HG02623 (cell line): ENCODE measurements around the gene MT4.
"Not testable (repeated sequence)": the region's sequence is repeated elsewhere in the genome, so short reads cannot be mapped to it uniquely, and the experiment has no call there.

ENCODE experiments used
- ATAC-seq: cut with Tn5 transposase; IDR thresholded peaks from one replicate; pipeline ENCODE4 v1.9.1; 2021; ENCODE audit warnings: moderate library complexity; ENCODE audit not compliant: unreplicated experiment

The MT4 gene

DNA sequence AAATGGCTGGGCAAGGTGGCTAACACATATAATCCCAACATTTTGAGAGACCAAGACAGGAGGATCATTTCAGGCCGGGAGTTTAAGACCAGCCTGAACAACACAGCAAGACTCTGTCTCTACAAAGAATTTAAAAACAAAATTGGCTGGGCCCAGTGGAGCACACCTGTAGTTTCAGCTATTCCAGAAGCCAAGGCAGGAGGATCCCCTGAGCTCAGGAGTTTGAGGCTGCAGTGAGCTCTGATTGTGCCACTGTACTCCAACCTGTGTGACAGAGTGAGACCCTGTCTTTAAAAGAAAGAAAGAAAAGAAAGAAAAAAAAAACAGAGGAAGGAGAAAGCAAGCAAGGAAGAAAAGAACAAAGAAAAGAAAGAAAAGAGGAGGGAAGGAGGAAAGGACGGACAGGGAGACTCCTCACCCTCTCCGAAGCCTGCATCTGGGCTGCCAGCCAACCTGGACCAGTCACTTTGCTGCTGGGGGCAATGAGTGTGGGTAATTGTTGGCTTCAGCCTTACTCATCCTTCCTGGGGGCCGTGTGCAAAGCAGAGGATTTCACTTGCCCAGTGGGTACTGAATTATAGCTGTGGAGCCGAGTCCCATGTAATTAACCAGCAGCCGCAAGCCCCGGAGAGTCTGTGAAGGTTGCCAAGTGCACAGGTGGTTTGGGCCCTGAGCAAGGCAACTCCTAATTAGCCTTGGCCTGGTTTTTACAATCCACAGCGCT lies 6.7 kb upstream of the MT4 start:
- ATAC-seq, result no peak

DNA sequence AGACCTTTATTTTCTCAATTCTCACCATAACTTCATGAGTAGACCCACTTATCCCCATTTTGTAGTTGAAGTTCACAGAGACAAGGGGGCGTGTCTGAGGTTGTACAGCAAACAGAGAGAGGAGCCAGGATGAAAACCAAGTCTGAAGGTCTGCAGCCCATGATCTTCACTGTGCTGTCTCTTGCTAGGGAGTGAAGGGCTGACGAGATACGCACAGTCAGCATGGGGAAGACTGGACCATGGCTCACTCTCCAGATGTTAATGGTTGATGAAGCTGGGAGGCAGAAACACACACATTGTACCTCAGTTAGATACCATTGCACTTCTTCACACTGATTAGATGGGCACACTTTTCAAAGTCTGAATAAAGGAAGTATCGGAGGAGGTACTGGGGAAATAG lies 5.8 kb upstream of the MT4 start:
- ATAC-seq, result no peak

DNA sequence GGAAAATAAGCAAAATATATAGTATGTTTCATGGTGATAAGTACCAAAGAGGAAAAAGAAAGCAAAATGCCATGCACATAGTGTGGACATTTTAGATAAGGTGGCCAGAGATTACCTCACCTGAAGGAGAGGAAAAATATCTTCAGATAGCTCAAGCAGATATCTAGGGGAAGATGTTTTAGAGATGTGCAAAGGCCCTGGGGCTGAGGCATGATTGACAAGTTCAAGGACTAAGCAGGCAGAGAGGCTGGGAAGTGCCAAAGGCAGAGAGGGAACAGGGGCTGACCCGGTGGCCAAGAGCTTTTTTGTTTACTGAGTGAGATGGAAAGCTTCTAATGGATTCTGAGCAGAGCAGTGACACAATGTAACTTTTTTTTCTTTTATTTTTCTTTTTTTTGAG lies 4.4 kb upstream of the MT4 start:
- no peak for ATAC-seq

DNA sequence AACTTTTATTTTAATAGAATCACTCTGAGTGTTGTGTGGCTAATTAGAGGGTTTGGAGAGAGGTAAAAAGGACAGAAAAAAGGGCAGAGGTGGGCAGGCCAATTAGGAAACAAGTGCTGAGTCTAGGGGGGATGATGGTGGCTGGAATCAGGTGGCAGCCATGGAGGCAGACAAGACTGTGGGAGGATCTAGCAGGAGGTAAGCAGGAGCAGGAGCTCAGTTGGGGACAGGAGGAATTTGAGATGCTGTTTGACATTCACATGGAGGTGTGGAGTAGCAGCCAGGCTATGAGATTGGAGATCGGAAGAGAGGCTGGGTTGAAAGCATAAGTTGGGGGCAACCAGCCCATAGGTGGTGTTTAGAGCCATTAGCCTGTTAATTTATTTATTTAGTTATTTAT lies 3.7 kb upstream of the MT4 start:
- ATAC-seq, result no peak

DNA sequence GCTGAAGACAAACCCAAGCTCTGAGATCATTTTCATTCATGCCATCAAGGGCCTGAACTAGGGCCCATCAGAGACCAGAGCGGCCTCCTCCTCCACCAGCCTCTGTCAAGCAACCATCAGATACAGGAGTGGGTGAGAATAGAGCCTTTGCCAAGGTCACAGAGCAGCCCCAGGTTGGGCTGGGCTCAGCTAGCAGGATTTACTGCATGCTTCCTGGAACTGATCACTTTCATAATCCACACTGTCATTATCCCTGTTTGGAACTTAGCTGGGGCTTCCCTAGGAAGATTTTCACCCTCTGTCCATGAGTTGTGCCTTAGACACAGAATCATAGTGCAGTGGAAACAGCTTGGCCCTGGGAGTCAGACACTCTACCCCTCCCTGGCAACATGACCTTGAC lies 5.1 kb downstream of the MT4 start:
- no peak for ATAC-seq

DNA sequence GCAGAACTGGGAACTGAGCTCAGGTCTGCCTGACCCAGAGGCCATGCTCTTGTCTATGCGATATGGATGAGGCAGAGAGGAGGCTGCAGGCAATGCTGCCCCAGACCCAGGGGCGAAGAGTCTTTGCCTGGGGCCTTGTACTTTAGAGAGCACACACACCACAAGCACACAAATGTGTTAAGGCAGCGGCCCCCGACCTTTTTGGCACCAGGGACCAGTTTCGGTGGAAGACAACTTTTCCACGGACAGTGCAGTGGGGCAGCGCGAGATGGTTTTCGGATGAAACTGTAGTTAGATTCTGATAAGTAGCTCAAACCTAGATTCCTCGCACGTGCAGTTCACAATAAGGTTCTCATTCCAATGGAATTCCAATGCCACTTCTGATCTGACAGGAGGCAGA lies 6.7 kb downstream of the MT4 start:
- no peak for ATAC-seq

DNA sequence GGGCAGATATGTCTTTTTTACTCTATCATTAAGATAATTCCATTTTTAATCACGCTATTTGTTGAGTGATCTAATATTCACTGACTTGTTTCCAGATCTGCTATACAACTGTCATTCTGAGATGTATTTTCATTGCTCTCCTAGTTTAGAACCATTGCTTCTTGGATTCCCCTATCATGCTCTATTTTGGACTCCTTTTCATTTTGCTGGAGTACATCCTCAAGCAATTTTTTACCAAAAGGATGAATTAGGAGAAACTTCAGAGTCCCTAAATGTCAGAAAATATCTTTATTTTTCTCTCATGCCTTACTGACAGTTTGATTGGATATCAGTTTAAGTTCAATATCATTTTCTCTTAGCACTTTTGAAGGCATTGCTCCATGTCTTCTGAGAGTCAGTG lies 9.8 kb downstream of the MT4 start:
- no peak for ATAC-seq

DNA sequence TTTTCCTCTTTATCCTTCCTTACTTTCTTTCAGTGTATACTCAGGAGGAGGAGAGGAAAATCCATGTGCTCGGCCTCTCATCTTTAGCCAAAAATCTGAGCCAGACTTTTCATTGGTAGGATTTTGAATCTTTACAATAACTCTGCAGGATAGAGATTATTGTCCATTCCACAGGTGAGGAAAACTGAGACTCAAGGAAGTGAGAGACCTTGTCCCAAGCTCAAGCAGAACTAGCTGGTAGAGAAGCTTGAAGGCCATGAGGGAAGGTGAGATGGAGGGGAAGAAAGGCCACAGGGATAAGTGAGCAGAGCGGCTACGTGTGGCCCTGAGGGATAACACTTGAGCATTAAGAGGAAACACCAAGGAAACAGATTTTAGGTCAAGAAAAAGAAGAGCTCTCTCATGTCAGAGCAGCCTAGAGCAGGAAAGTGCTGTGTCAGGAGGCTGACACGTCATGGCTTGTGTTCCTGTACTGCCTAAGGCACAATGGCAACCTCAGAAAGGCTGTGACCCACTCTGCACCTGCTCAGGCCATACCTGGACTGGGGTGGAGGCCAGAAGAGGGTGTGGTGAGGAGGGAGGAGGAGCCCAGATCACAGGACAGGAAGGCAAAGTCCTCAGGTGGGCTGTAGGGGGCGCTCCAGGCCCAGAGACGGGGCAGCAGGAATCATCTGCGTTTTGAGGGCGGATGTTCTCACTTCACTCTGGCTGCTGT lies 11.9 kb downstream of the MT4 start:
- no peak for ATAC-seq

DNA sequence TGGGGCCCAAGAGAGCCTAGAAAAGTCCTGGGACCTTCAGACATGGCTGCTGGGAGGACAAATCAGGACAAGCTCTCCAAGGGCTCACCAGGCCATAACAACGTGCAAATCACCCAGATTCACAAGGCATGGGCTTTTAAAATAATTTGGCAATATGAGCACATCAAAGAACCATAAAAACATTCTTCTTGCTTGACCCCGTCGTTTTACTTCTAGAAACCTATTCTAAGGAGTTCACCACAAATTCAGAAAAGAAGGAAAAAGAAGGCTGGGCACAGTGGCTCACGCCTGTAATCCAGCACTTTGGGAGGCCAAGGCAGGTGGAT lies 12.4 kb downstream of the MT4 start:
- no peak for ATAC-seq

DNA sequence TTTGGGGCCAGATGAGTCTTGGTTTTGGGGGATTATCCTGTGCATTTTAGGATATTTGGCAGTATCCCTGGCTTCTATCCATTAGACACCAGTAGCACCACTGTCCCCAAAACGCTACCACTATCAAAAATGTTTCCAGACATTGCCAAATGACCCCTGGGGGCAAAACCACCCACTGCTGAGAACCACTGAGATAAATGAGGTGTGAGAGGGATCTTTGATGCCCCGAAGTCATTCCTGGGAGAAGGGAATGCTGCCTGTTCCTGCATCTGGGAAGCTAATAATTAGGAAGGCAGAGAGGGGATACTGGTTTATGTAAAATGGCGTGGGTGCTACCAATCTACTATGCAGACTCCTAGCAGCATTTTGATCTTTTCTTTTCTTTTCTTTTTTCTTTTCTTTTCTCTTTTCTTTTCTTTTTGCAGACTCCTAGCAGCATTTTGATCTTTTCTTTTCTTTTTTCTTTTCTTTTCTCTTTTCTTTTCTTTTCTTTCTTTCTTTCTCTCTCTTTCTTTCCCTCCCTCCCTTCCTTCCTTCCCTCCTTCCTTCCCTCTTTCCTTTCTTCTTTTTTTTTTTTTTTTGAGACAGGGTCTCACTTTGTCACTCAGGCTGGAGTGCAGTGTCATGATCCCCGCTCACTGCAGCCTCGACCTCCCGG lies 15.6 kb downstream of the MT4 start:
- ATAC-seq, result no peak

DNA sequence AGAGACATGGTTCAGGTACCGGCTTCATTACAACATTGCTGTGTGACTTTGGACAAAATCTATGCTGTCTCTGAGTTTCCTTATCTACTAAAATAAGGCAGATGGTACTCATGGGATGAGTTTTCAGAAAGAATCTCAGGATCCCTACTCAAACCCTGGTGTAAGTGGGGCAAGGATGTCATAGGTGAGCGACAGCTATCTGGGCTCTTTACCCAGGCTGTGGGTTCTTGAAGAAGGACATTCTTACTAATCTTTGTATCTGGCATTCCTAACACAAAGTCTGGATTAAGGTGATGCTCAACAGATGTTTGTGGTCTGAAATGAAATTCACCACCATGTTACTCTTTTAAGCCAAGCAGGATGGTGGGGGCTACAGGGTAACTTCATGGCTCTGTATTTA lies 18.0 kb downstream of the MT4 start:
- not testable (repeated sequence) for ATAC-seq

DNA sequence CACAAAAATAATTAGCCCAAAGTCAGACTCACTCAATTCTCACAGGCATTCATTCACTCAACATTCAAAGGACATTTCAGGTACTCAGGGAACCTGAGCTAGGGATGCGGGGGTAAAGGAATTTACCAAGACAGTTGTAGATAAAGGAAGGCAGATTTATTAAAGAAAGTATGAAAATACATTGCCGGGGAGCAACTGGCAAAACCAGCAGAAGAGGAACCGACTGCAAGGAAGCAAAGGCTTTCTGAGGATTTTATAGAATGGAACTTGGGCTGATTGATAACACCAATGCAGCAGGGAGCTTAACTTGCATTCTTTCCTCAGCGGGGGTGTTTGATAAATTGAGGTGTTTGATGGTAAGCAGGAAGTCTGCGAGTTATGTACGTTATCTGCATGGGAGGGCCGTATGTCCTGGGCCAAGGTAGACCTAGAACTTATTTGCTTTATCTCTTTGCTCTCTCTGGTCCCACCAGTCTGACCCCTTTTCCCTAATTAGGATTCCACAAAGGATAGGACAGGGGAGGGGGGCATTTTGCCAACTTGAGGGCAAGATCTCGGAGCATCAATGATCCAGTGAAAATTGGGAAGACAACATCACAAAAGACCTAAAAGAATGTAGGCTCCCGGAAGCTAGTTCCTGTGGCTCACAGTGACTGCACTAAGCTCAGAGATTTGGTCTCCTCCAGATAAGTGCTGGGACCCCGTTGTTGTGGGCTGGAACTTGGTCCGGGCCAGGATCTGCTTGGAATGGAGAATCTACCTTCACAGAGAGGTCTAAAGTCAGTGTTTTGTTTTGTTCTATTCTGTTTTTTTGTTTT lies 18.7 kb downstream of the MT4 start:
- ATAC-seq, result no peak

DNA sequence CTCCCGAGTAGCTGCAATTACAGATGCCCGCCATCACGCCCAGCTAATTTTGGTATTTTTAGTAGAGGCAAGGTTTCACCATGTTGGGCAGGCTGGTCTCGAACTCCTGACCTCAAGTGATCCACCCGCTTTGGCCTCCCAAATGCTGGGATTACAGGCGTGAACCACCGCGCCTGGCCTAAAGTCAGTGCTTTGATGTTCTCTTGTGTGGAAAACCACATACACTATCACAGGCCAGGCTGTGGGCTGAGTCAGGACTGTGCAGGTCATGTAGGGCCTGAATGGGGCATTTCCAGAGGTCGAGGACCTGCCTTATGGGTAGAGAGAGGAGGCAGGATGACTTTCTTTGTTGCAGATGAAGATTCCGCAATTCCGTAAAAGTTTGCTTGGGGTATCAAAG lies 19.4 kb downstream of the MT4 start:
- ATAC-seq, result no peak

DNA sequence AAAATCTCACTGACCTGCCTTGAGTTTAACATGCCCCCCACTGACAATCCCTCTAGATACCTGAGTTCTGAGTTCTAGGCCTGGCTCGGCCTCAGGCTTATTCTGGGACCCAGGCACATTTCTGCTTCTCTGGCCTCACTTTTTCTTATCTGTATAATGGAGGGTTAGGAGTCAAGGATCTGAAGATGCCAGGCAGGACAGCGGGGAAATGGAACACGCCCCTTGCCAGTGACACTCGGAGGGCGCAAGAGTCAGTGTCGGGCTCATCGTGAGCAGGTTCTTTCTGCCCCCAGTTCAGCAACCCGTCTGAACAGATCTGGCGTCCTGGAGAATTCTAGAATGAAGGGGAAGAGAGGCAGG lies 23.9 kb downstream of the MT4 start:
- no peak for ATAC-seq

DNA sequence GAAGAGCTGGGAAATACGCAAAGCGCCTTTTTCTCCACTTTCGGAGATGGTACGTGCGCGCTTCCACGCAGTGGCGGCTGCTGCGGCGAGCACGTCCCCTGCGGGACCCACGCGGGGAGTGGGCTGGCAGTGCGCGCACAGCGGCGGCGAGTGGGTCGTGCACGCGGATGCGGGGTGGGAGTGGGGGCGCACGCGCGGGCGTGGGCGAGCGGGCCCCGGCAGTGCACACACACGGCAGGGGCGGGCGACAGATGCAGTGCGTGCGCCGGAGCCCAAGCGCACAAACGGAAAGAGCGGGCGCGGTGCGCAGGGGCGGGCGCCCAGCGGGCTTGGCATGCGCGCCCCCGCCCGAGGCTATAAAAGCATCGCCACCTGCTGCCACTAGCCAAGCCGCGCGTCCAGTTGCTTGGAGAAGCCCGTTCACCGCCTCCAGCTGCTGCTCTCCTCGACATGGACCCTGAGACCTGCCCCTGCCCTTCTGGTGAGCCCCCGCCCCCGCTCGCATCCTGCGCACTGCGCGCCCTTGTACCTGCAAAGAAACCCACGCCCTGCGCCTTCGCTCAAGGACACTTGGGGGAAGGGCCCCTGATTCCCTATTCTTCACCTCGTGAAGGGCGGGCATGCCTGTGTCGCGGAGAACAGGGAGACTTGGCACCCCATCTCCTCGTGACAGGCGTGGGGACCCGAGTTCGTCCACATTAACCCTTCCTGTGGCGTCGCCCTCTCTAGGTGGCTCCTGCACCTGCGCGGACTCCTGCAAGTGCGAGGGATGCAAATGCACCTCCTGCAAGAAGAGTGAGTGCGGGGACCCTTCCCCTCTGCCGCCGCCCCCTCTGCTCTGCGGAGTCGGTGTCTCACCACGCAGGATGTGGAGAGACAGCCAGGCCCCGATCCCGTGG lies 24.5 kb downstream of the MT4 start, which contains the start of gene MT3:
Gene MT3, plus strand, starts transcription at position 388 of the 899 bp plus-strand sequence. Its CDS starts 63 bp downstream, at position 451.
- ATAC-seq, result no peak

DNA sequence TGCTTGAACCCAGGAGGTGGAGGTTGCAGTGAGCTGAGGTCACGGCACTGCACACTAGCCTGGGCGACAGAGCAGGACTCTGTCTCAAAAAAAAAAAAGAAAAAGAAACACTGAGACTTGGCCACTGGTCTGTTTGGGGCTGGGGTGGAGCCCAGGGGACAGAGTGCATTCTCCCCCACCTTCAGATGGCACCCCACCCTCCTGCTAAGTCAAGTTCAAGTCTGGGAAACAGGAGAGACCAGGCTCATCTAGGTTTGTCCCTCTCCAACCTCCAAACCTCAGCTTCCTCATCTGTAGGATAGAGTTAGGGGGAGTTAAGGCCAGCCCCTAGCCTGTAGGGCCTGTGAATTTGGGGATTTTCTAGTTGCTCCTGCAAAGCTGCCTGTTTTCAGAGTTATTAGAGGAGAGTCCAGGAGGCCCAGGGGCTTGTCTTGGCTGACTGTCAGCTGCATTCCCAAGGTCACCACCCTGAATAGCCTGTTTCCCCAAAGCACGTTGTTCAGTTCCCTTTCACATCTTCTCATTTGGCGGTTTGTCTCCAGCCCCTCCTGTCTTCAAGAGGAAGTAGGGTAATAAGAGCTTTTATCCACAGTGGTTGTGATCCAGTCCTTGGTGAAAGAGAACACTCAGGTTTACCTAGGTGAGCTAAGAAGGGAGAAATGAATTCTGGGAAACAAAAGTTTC lies 26.6 kb downstream of the MT4 start:
- ATAC-seq, result no peak

DNA sequence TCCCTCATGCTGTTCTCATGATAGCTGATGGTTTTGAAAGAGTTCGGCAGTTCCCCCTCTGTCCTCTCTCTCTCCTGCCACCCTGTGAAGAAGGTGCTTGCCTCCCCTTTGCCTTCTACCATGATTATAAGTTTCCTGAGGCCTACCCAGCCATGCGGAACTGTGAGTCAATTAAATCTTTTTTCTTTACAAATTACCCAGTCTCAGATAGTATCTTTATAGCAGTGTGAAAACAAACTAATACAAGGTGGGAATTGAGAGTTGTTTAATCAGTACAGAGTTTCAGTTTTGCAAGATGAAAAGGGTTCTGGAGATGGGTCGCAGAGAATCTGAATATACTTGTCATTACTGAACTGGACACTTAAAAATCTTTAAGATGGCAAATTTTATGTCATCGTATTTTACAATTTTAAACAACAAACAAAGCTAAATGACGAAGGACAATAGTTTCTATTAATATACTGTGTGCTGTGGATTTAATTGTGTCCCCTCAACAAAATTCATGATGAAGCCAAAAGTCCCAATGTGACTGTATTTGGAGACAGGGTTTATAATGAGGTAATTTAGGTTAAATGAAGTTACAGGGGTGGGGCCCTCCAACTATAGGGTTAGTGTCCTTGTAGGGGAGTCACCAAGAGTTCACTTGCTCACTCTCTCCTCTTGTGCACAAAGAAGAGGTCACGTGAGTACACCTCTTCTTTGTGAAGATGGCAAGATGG lies 28.9 kb downstream of the MT4 start:
- ATAC-seq, result no peak

DNA sequence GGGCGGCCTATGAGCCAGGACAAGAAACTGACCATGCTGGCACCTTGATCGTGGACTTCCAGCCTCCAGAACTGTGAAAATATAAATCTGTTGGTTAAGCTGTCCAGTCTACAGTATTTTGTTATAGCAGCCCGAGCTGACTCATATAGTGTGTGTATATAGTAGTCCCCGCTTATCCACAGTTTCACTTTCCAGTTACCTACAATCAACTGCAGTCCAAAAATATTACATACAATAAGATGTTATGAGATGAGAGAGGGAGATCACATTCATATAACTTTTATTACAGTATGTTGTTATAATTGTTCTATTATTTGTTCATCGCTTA lies 29.4 kb downstream of the MT4 start:
- no peak for ATAC-seq

DNA sequence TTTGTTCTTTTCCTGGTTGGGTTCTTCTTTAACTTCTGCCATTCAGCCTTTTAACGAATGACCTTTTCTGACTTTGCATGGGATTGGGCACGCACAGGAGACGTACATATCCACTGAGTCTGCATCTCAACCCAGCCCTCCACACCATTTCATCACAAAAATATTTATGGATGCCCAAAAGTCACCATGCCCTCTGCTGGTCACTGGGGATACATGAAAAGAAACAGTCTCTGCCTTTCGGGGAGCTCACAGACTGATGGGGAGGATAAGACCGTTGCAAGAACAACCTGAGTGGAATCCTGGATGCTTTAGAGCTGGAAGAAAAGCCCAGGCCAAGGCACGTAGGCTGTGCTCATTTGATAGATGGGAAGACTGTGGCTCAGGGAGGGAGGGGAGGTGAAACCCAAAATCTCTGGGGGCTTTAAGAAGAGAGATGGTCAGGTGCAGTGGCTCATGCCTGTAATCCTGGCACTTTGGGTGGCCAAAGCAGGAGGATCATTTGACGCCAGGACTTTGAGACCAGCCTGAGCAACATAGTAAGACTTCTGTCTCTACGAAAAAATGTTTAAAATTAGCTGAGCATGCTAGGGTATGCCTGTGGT lies 35.6 kb downstream of the MT4 start:
- ATAC-seq, result no peak
